Camera-type eye (tissue), 1 donor: ENCODE measurements around the gene EPPIN. TPM values are rescaled to one million over a fixed set of nuclear protein-coding genes. Genes with fewer than 3 reads are reported as not detected.

Experiments
- total RNA-seq: library from RNA; depleted of rRNA; stranded (reverse); fragments of >200 nt; gene quantifications from one replicate; pipeline ENCODE4 v1.2.3, GENCODE V29; 2014

EPPIN gene
- total RNA-seq, result not detected

DNA sequence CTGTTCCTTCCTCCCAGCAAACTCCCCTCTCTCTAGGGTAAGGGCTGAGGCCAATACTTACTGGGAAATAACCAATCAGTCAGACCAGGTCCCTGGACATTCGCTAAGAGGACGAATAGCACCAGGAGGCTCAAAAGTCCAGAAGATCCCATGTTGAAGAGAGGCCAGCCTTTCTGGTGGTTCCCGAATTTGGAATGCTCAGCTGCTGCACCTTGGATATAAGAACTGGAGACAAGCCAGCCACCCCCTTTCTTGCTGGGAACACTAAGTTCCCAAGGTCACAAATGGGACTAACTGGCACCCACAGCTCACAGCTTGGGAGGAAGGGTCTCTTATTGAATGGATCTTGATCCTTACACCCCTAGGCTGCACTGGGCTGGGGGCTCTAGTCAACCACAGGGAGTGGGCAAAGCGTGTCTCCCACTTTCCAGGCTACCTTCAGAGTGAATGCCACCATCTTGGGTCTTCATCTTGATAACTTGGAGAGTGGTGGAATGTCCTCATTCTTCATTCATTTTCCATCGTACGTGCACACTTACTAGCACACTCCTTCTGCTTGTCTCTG, at the start of gene EPPIN:
Gene EPPIN, minus strand, starts transcription at position 196 of the 565 bp plus-strand sequence. Its CDS starts 44 bp downstream, at position 152.

DNA sequence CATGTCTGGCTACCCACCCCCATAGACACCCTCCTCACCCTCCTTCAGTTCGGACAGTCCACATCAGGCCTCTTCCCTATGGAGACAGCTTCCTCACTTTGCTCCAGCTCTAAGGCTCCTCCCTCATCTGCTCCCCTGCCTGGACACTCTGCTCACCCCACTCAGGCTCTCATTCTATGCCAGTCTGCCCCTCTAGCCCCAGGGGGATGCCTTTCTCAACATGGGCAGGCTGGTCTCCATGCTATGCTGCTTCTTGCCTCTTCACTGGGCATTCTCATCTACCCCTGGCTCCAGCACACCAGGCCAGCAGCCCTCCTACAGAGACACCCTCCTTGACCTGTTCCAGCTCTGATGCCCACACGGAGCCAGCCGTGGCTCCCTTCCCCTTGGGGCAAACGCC, 32.0 kb upstream of the EPPIN start, which contains the start of gene WFDC8:
Gene WFDC8, minus strand, starts transcription at position 101 of the 400 bp plus-strand sequence. Its CDS starts 37 bp downstream, at position 64.

GRCh38 chr20:45539382-45539781, 7.8 kb downstream of the EPPIN start, which contains the start of gene WFDC6:
Gene WFDC6 (minus strand): TSS chr20:45539482. CDS start chr20:45539407, 75 bp downstream.

DNA sequence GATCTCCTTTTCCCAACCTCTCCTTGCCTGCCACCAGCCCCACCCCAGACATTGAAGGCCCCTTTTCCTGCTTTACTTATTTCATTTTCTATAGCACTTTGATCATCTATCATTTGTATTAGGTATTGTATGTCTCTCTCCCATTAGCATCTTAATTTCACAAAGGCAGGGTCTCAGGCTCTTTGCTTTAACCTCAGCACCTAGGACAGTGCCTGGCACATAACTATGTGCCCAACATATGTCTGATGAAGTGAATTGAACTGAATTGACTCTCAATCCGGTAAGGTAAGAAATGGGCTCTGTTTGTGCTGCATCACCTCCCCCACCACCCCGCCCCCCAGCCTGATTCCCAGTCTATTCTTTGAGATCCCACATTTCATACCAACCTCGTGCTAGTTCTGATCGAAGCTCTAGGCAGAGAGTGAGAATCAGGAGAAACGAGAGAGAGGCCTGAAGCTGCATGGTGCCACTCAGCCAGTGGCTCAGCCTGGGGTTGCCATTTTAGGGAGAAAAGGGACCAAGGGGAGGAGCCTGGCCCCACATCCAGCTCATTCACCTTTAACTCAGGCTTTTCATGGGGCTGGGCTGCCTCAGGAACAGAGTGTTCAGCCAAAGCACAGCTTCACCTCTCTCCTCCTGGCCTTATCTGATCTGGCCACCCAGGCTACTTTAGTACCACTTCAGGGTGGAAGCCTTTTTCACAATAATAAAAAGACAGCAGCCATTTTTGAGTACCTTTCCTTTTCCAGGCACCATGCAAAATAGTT, 31.9 kb downstream of the EPPIN start, which contains the start of gene SPINT3:
Gene SPINT3, minus strand, starts transcription at position 476 of the 767 bp plus-strand sequence. Its CDS starts 14 bp downstream, at position 462.

Other genes starting within 250 kb of the EPPIN start
- not detected for gene RBPJL, start 240.6 kb downstream of the EPPIN start, total RNA-seq
- gene MATN4, start 239.1 kb downstream of the EPPIN start, total RNA-seq, result 11.4 TPM
- gene SDC4, start 199.0 kb downstream of the EPPIN start, total RNA-seq, result 42.4 TPM
- 32.8 TPM for gene SYS1, start 184.2 kb downstream of the EPPIN start, total RNA-seq
- not detected for gene TP53TG5, start 169.1 kb downstream of the EPPIN start, total RNA-seq
- 13.4 TPM for gene DBNDD2, start 139.1 kb downstream of the EPPIN start, total RNA-seq
- 26.3 TPM for gene PIGT, start 131.3 kb downstream of the EPPIN start, total RNA-seq
- 2.4 TPM for gene WFDC2, start 77.6 kb downstream of the EPPIN start, total RNA-seq
- gene SPINT3, start 31.8 kb downstream of the EPPIN start, total RNA-seq, result not detected
- not detected for gene WFDC6, start 7.9 kb downstream of the EPPIN start, total RNA-seq
- not detected for gene WFDC8, start 31.9 kb upstream of the EPPIN start, total RNA-seq
- gene WFDC10A, start 82.3 kb upstream of the EPPIN start, total RNA-seq, result not detected
- not detected for gene WFDC9, start 83.9 kb upstream of the EPPIN start, total RNA-seq
- gene WFDC11, start 122.8 kb upstream of the EPPIN start, total RNA-seq, result not detected
- not detected for gene WFDC13, start 154.6 kb upstream of the EPPIN start, total RNA-seq
- not detected for gene WFDC10B, start 157.6 kb upstream of the EPPIN start, total RNA-seq
- gene SPINT4, start 174.9 kb upstream of the EPPIN start, total RNA-seq, result not detected
- not detected for gene WFDC3, start 244.5 kb upstream of the EPPIN start, total RNA-seq
- gene DNTTIP1, start 244.6 kb upstream of the EPPIN start, total RNA-seq, result 17.8 TPM